Measurements from ENCODE around the gene NTN3.
"Not testable (repeated sequence)": the region's sequence is repeated elsewhere in the genome, so short reads cannot be mapped to it uniquely, and the experiment has no call there.

Gene NTN3

DNA sequence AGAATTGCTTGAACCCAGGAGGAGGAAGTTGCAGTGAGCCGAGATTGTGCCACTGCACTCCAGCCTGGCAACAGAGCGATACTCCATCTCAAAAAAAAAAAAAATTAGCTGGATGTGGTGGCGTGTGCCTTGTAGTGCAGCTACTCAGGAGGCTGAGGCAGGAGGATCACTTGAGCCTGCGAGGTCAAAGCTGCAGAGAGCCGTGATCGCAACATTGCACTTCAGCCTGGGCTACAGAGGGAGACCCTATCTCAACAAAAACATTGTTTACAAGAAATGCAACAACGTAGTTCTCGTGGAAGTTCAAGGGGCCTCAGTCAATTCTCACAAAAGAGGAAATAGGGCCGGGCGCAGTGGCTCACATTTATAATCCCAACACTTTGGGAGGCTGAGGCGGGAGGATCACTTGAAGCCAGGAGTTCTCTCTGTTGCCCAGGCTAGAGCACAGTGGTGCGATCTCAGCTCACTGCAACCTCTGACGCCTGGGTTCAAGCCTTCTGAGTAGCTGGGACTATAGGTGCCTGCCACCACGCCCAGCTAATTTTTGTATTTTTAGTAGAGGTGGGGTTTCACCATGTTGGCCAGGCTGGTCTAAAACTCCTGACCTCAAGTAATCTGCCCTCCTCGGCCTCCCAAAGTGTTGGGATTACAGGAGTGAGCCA, 29.8 kb upstream of the NTN3 start:
- not testable (repeated sequence) for H3K14ac ChIP-seq (ENCODE audit: low read length); H2BK5ac ChIP-seq (ENCODE audit: low read length); H2AK5ac ChIP-seq (ENCODE audit: low read depth, low read length); H3K4me3 ChIP-seq (ENCODE audit: low read length in 2 of 2); DNase-seq (ENCODE audit: low spot score); H3K27me3 ChIP-seq (ENCODE audit: control insufficient read depth in 3 of 3, insufficient read depth in 3 of 3, low read depth in 1 of 3, low read length in 3 of 3); H3K9ac ChIP-seq (ENCODE audit: low read depth, low read length, poor library complexity); H3K4ac ChIP-seq (ENCODE audit: low read length); H3K23ac ChIP-seq (ENCODE audit: low read depth, low read length, poor library complexity); H4K8ac ChIP-seq (ENCODE audit: low read depth, low read length); H4K91ac ChIP-seq (ENCODE audit: low read depth, low read length, poor library complexity); H3K79me1 ChIP-seq (ENCODE audit: low read depth, low read length); H3K4me2 ChIP-seq (ENCODE audit: insufficient read depth, low read length, poor library complexity, severe bottlenecking); H3K18ac ChIP-seq (ENCODE audit: low read length); H2BK12ac ChIP-seq (ENCODE audit: low read length); H3K4me1 ChIP-seq (ENCODE audit: control insufficient read depth in 2 of 2, insufficient read depth in 1 of 2, low read depth in 1 of 2, low read length in 2 of 2); H3K9me3 ChIP-seq (replicated peaks in 1 of 2; ENCODE audit: control insufficient read depth in 2 of 2, insufficient read depth in 1 of 2, low read depth in 1 of 2, low read length in 2 of 2); H2BK120ac ChIP-seq (ENCODE audit: low read depth, low read length); H2BK15ac ChIP-seq (ENCODE audit: low read length); H3K27ac ChIP-seq (replicated peaks; ENCODE audit: low read length); H2AFZ ChIP-seq (ENCODE audit: low read length)
- peaks cover 55 to 79% of the 10 kb centered on the region in 2 donors for H3K36me3 ChIP-seq (replicated peaks in 1 of 2; ENCODE audit: control insufficient read depth in 2 of 2, insufficient read depth in 2 of 2, low read length in 2 of 2)
- no CpG with 5 or more reads among the region's 15 CpGs for WGBS, 2 donors (ENCODE audit: extremely low coverage in 2 of 2, insufficient read length in 2 of 2, insufficient replicate concordance in 1 of 2)

DNA sequence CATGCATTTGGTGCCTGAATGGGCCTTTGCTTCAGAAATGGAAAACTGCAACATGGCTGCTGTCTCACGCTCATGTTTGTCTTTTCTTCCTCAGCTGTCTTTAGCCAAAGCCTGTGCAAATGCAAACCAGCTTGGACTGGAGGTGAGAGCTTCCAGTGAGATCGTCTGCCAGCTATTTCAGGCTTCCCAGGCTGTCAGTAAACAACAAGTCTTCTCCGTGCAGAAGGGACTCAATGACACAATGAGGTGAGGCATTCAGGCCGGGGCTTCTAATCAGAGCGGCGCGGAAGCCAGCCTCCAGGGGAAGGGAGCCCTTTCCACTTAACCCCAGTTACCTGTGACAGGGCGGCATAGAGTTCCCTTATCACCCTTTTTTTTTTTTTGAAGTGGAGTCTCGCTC, 27.5 kb upstream of the NTN3 start:
- no peak overlapping the region for H4K8ac ChIP-seq (ENCODE audit: low read depth, low read length)
- H3K4me2 ChIP-seq (ENCODE audit: insufficient read depth, low read length, poor library complexity, severe bottlenecking), result no peak overlapping the region
- no peak overlapping the region for H3K9ac ChIP-seq (ENCODE audit: low read depth, low read length, poor library complexity)
- no peak overlapping the region for H2BK12ac ChIP-seq (ENCODE audit: low read length)
- no peak overlapping the region for H3K18ac ChIP-seq (ENCODE audit: low read length)
- H3K27me3 ChIP-seq (ENCODE audit: control insufficient read depth in 3 of 3, insufficient read depth in 3 of 3, low read depth in 1 of 3, low read length in 3 of 3), result no peaks in the 10 kb centered on the region
- WGBS, 2 donors (ENCODE audit: extremely low coverage in 2 of 2, insufficient read length in 2 of 2, insufficient replicate concordance in 1 of 2), result no CpG with 5 or more reads among the region's 9 CpGs
- H2BK120ac ChIP-seq (ENCODE audit: low read depth, low read length), result no peak overlapping the region
- H3K36me3 ChIP-seq (replicated peaks in 1 of 2; ENCODE audit: control insufficient read depth in 2 of 2, insufficient read depth in 2 of 2, low read length in 2 of 2), result peaks cover 51 to 77% of the 10 kb centered on the region in 2 donors
- H3K23ac ChIP-seq (ENCODE audit: low read depth, low read length, poor library complexity), result no peak overlapping the region
- no peaks in the 10 kb centered on the region for H3K9me3 ChIP-seq (replicated peaks in 1 of 2; ENCODE audit: control insufficient read depth in 2 of 2, insufficient read depth in 1 of 2, low read depth in 1 of 2, low read length in 2 of 2)
- H2AFZ ChIP-seq (ENCODE audit: low read length), result no peak overlapping the region
- no peak overlapping the region for H2BK15ac ChIP-seq (ENCODE audit: low read length)
- H3K4me1 ChIP-seq (ENCODE audit: control insufficient read depth in 2 of 2, insufficient read depth in 1 of 2, low read depth in 1 of 2, low read length in 2 of 2), result no peaks in the 10 kb centered on the region
- peaks cover 7% of the 10 kb centered on the region for H3K79me1 ChIP-seq (ENCODE audit: low read depth, low read length)
- DNase-seq (ENCODE audit: low spot score), result no peak
- H2AK5ac ChIP-seq (ENCODE audit: low read depth, low read length), result no peak overlapping the region
- no peak overlapping the region for H4K91ac ChIP-seq (ENCODE audit: low read depth, low read length, poor library complexity)
- H2BK5ac ChIP-seq (ENCODE audit: low read length), result no peak overlapping the region
- H3K4me3 ChIP-seq (ENCODE audit: low read length in 2 of 2), result no peak overlapping the region
- H3K14ac ChIP-seq (ENCODE audit: low read length), result no peak overlapping the region
- H3K27ac ChIP-seq (replicated peaks; ENCODE audit: low read length), result no peak overlapping the region
- no peak overlapping the region for H3K4ac ChIP-seq (ENCODE audit: low read length)

DNA sequence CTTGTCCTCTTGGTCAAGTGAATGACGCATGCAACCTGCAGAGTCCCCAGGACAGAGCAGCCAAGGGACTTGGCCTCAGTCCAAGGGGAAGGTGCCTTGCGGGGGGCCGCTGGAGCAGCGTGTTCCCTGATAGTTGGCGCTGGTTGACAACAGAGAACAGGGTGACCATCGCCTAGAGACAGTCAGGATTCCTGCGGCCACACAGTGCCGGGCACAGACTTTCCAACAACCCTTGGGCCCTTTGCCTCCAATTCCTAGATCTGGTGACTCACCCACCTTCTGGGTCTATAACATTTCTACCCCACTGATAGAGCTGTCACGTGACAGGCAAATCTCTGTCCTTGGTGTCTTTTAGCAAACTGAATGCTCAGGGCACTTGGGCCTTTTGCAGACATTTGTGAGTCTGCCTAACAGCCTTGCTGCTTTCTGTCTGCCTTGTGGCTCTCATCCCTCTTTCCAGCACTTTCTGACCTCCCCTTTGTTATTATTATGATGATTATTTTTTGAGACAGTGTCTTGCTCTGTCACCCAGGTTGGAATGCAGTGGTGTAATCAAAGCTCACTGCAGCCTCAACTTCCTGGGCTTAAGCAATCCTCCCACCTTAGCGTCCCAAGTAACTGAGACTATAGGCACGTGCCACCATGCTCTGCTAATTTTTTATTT, 23.0 kb upstream of the NTN3 start:
- H4K91ac ChIP-seq (ENCODE audit: low read depth, low read length, poor library complexity), result no peak overlapping the region
- no peak overlapping the region for H3K14ac ChIP-seq (ENCODE audit: low read length)
- H3K36me3 ChIP-seq (replicated peaks in 1 of 2; ENCODE audit: control insufficient read depth in 2 of 2, insufficient read depth in 2 of 2, low read length in 2 of 2), result peaks cover 69 to 90% of the 10 kb centered on the region in 2 donors

GRCh38 chr16:2449118-2449517, 22.0 kb upstream of the NTN3 start:
- peaks cover 11% of the 10 kb centered on the region for H3K79me1 ChIP-seq (ENCODE audit: low read depth, low read length)
- no peak overlapping the region for H3K4me2 ChIP-seq (ENCODE audit: insufficient read depth, low read length, poor library complexity, severe bottlenecking)
- no peaks in the 10 kb centered on the region for H3K9me3 ChIP-seq (replicated peaks in 1 of 2; ENCODE audit: control insufficient read depth in 2 of 2, insufficient read depth in 1 of 2, low read depth in 1 of 2, low read length in 2 of 2)
- no peaks in the 10 kb centered on the region for H3K27me3 ChIP-seq (ENCODE audit: control insufficient read depth in 3 of 3, insufficient read depth in 3 of 3, low read depth in 1 of 3, low read length in 3 of 3)
- H3K14ac ChIP-seq (ENCODE audit: low read length), result peak overlapping the region; percentile 38
- no peak overlapping the region for H2AFZ ChIP-seq (ENCODE audit: low read length)
- H3K27ac ChIP-seq (replicated peaks; ENCODE audit: low read length), result no peak overlapping the region
- H3K23ac ChIP-seq (ENCODE audit: low read depth, low read length, poor library complexity), result peak overlapping the region; percentile 80
- H3K9ac ChIP-seq (ENCODE audit: low read depth, low read length, poor library complexity), result no peak overlapping the region
- H3K18ac ChIP-seq (ENCODE audit: low read length), result no peak overlapping the region
- H2BK120ac ChIP-seq (ENCODE audit: low read depth, low read length), result no peak overlapping the region
- H3K4me3 ChIP-seq (ENCODE audit: low read length in 2 of 2), result no peak overlapping the region
- no CpG with 5 or more reads among the region's 25 CpGs for WGBS, 2 donors (ENCODE audit: extremely low coverage in 2 of 2, insufficient read length in 2 of 2, insufficient replicate concordance in 1 of 2)
- H2AK5ac ChIP-seq (ENCODE audit: low read depth, low read length), result no peak overlapping the region
- H3K4ac ChIP-seq (ENCODE audit: low read length), result no peak overlapping the region
- H2BK5ac ChIP-seq (ENCODE audit: low read length), result no peak overlapping the region
- H4K8ac ChIP-seq (ENCODE audit: low read depth, low read length), result no peak overlapping the region
- no peak overlapping the region for H2BK15ac ChIP-seq (ENCODE audit: low read length)
- no peak overlapping the region for H4K91ac ChIP-seq (ENCODE audit: low read depth, low read length, poor library complexity)
- H3K4me1 ChIP-seq (ENCODE audit: control insufficient read depth in 2 of 2, insufficient read depth in 1 of 2, low read depth in 1 of 2, low read length in 2 of 2), result no peaks in the 10 kb centered on the region
- DNase-seq (ENCODE audit: low spot score), result no peak
- H2BK12ac ChIP-seq (ENCODE audit: low read length), result no peak overlapping the region
- H3K36me3 ChIP-seq (replicated peaks in 1 of 2; ENCODE audit: control insufficient read depth in 2 of 2, insufficient read depth in 2 of 2, low read length in 2 of 2), result peaks cover 73 to 94% of the 10 kb centered on the region in 2 donors

More for the DNA sequence above, 23.0 kb upstream of the NTN3 start:
- no peak for DNase-seq (ENCODE audit: low spot score)
- no peak overlapping the region for H2BK120ac ChIP-seq (ENCODE audit: low read depth, low read length)
- H3K9ac ChIP-seq (ENCODE audit: low read depth, low read length, poor library complexity), result no peak overlapping the region
- no peak overlapping the region for H2AK5ac ChIP-seq (ENCODE audit: low read depth, low read length)
- H2AFZ ChIP-seq (ENCODE audit: low read length), result no peak overlapping the region
- no peak overlapping the region for H2BK5ac ChIP-seq (ENCODE audit: low read length)
- no peak overlapping the region for H3K4ac ChIP-seq (ENCODE audit: low read length)
- no peak overlapping the region for H3K4me3 ChIP-seq (ENCODE audit: low read length in 2 of 2)
- peak overlapping the region; percentile 16 for H3K23ac ChIP-seq (ENCODE audit: low read depth, low read length, poor library complexity)
- no peak overlapping the region for H2BK12ac ChIP-seq (ENCODE audit: low read length)
- no peak overlapping the region for H4K8ac ChIP-seq (ENCODE audit: low read depth, low read length)
- no peak overlapping the region for H2BK15ac ChIP-seq (ENCODE audit: low read length)
- H3K18ac ChIP-seq (ENCODE audit: low read length), result no peak overlapping the region
- no peak overlapping the region for H3K27ac ChIP-seq (replicated peaks; ENCODE audit: low read length)
- WGBS, 2 donors (ENCODE audit: extremely low coverage in 2 of 2, insufficient read length in 2 of 2, insufficient replicate concordance in 1 of 2), result no CpG with 5 or more reads among the region's 11 CpGs
- peaks cover 11% of the 10 kb centered on the region for H3K79me1 ChIP-seq (ENCODE audit: low read depth, low read length)
- H3K4me2 ChIP-seq (ENCODE audit: insufficient read depth, low read length, poor library complexity, severe bottlenecking), result no peak overlapping the region
- H3K9me3 ChIP-seq (replicated peaks in 1 of 2; ENCODE audit: control insufficient read depth in 2 of 2, insufficient read depth in 1 of 2, low read depth in 1 of 2, low read length in 2 of 2), result no peaks in the 10 kb centered on the region
- H3K27me3 ChIP-seq (ENCODE audit: control insufficient read depth in 3 of 3, insufficient read depth in 3 of 3, low read depth in 1 of 3, low read length in 3 of 3), result no peaks in the 10 kb centered on the region
- H3K4me1 ChIP-seq (ENCODE audit: control insufficient read depth in 2 of 2, insufficient read depth in 1 of 2, low read depth in 1 of 2, low read length in 2 of 2), result no peaks in the 10 kb centered on the region

All from neuronal stem cell (in vitro differentiated cells).